ENCODE results near the gene PRLH.

PRLH gene

GRCh38 chr2:237565974-237566373 lies 400 bp upstream of the PRLH start:
- DNase-seq (ENCODE audit: low read depth in 2 of 2) = no peak

GRCh38 chr2:237567276-237568029 lies 1.1 kb downstream of the PRLH start:
- no peak for DNase-seq (ENCODE audit: low read depth in 2 of 2)

GRCh38 chr2:237568121-237568660 lies 1.8 kb downstream of the PRLH start:
- DNase-seq (ENCODE audit: low read depth in 2 of 2) = no peak

GRCh38 chr2:237569041-237569440 lies 2.7 kb downstream of the PRLH start:
- no peak for DNase-seq (ENCODE audit: low read depth in 2 of 2)

GRCh38 chr2:237569896-237570295 lies 3.5 kb downstream of the PRLH start:
- no peak for DNase-seq (ENCODE audit: low read depth in 2 of 2)

- DNase-seq (ENCODE audit: low read depth in 2 of 2) = no peak
These were observed 4.5 kb downstream of the PRLH start for GRCh38 chr2:237570776-237571335.

- no peak for DNase-seq (ENCODE audit: low read depth in 2 of 2)
These were observed 5.2 kb downstream of the PRLH start for GRCh38 chr2:237571551-237571950.

GRCh38 chr2:237572021-237572741 lies 5.8 kb downstream of the PRLH start:
- DNase-seq (ENCODE audit: low read depth in 2 of 2) = peak; percentile 89 to 90

GRCh38 chr2:237572742-237573101 lies 6.3 kb downstream of the PRLH start:
- no peak for DNase-seq (ENCODE audit: low read depth in 2 of 2)

- no peak for DNase-seq (ENCODE audit: low read depth in 2 of 2)
These were observed 7.5 kb downstream of the PRLH start for GRCh38 chr2:237573721-237574415.

- no peak for DNase-seq (ENCODE audit: low read depth in 2 of 2)
These were observed 8.1 kb downstream of the PRLH start for GRCh38 chr2:237574467-237574866.

GRCh38 chr2:237574894-237575868 lies 8.8 kb downstream of the PRLH start:
- DNase-seq (ENCODE audit: low read depth in 2 of 2) = no peak

GRCh38 chr2:237575869-237576862 lies 9.8 kb downstream of the PRLH start:
- no peak for DNase-seq (ENCODE audit: low read depth in 2 of 2)

- DNase-seq (ENCODE audit: low read depth in 2 of 2) = no peak
These were observed 10.6 kb downstream of the PRLH start for GRCh38 chr2:237576974-237577373.

GRCh38 chr2:237577458-237577857 lies 11.1 kb downstream of the PRLH start:
- DNase-seq (ENCODE audit: low read depth in 2 of 2) = no peak

- no peak for DNase-seq (ENCODE audit: low read depth in 2 of 2)
These were observed 11.8 kb downstream of the PRLH start for GRCh38 chr2:237577956-237578870.

GRCh38 chr2:237581326-237581725 lies 15.0 kb downstream of the PRLH start:
- DNase-seq (ENCODE audit: low read depth in 2 of 2) = no peak
